ENCODE results near the gene LIMS1.
"Not testable (repeated sequence)": the region's sequence is repeated elsewhere in the genome, so short reads cannot be mapped to it uniquely, and the experiment has no call there.

LIMS1 gene

DNA sequence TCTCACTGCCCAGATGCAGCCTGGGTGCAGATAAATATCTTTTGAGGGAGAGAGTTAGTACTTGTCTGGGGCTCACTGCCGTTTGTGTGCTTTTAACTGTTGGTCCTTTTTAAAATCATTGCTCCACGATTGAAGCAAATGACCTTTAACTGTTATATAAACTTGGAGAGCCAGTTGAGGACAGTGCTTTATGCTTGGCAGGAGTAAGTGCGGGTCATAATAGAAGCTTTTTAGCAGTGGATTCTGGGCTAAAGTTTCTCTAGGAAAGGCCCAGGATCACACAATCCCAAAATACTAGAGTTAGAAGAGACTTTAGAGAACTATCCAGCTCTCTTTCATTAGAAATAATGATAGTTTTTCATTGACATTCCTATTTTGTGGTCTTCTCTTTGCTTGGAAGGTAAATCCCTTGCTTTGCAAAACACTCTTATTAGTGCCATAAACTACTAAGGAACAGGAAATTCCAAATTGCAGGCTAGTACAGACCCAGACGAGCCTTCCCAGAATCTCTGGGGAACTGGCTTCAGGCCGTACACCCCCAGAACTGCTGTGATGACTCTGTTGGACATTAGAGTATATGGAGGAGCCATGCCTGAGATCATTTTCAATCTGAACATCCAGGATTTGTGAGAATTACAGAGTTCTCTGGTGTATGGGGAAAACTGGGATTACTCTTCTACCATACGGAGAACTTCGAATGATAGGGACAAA is 19.1 kb downstream of the LIMS1 start:
- no peak for DNase-seq

DNA sequence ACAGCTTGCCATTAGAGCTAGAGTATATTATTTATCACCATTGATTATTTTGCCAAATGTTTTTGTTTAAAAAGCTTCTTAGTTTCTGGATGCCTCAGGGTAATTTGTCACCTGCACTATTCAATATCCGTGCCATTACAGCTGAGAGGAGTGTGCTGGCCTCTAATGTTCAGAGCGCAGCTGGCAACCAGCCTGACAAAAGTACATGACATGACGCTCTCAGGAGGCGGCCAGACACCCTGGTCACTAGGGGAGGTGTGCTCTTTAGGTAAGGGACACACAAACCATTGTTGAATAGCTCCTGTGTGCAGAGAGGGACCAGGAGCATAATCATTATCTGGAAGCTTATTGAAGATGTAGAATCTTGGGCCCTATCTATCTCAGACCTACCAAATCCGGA is 20.3 kb downstream of the LIMS1 start:
- no peak for DNase-seq

DNA sequence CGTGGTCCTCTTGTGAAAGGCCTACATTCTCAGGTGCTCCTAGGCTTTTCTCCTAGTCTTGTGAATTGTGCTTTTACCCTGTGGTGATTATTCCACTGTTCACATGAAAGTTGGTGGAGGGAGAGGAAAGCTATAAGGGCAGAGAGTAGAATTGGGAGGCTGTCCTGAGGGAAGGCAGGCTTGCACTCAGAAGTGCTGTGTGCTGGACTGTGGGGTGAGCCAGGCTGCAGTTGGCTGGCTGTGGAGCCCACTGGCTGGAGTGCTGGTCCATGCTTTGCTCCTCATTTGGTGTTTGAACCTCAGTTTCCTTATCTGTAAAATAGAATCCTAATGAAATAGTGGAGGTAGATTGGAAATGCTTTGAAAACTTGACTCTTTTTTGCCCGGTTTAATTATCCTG is 21.3 kb downstream of the LIMS1 start:
- no peak for DNase-seq

- DNase-seq = not testable (repeated sequence)
Measured at GRCh38 chr2:108556581-108556980, 22.3 kb downstream of the LIMS1 start.

DNA sequence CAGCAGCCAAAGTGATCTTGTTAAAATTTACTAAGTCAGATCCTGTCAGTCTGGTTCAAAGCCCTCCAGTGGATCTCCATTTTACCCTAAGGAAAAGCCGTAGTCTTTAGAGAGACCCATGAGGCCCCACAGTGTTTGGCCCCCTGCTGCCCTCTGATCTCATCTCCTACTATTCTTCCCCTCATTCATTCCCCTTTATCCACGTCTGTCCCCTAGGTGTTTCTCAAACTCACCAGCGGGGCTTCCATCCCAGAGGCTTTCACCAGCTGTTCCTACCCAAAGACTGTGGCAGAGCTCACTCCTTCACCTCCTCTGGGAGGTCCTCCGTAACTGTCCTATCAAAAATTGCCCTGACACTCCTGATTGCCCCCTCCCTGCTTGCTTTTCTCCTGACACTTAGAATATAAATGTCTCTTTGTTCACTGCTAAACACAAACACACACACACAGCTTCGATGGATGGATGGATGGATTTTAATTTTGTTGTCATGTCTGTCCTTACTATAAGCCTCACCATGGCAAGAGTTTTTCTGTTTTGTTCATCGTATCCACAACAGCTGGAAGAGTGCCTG is 26.1 kb downstream of the LIMS1 start:
- DNase-seq = no peak

DNA sequence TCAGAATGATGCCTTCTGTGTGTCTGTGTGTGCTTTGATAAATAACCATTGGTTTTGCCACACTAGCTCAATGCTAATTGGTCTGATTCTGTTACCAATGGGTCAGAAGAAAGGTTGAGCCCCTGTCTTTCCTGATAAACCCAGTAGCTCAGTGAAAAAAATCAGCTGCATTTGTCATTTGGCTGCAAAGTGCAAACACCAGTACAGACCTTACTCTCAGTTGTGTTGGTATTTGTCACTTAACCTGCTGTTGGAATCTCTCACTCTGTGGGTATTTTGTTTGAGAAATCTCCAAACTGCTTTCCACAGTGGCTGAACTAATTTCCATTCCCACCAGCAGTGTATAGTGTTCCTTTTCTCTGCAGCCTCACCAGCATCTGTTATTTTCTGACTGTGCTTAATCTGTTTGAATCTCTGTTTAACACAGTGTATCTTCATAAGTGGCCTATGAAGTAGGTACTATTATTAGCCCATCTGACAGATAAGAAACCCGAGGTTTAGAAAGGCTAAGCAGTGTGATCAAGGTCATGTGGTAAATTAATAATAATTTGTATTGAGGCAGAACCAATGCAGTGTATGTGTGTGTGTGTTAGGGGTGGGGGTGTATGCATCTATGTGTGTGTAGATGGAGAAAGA is 26.7 kb downstream of the LIMS1 start:
- DNase-seq = no peak

DNA sequence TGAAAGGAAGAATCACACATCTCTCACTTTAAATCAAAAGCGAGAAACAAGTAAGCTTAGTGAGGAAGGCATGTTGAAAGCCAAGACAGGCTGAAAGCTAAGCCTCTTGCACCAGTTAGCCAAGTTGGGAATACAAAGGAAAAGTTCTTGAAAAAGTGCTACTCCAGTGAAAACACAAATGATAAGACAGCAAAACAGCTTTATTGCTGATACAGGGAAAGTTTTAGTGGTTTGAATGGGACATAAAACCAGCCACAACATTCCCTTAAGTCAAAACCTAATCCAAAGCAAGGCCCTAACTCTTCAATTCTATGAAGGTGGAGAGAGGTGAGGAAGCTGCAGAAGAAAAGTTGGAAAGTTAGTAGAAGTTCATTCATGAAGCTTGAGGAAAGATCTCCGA is 28.0 kb downstream of the LIMS1 start:
- no peak for DNase-seq

DNA sequence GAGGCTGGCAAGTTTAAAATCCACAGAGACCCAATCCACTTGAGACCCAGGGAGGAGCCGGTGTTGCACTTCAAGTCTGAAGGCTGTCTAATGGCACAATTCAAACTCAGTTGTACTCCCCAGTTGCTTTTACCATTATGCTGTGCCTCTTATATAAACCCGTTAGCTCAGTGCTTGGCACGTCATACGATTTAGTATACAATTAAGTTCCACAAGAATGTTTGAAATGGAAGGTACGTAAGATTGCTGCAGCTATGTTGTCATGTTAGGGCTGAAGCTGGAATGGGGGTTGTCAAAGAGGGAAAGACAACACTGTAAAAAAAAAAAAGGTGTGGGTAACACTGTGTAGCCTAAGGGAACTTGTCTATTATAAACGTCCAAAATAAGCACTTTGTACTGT is 30.2 kb downstream of the LIMS1 start:
- DNase-seq = no peak

GRCh38 chr2:108565778-108566375 is 31.6 kb downstream of the LIMS1 start:
- DNase-seq = no peak

DNA sequence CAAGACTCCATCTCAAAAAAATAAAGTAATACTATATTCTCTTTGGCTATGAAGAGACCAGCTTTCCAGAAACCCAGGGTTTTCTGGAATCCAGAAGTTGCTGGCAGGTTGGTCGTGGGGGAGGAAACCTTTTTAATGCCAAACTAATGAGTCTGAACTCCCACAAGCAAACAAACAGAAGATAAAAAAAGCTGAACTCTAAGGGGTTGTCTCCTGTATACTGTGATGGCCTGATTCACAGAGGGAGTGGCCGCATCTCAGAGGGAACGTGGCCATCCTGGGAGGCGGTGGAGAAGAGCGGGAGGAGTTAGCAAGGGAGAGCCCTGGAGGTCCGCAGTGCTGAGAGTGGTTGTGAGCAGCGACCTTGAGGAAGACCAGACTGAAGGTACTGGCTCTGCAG is 36.1 kb downstream of the LIMS1 start:
- DNase-seq = no peak

DNA sequence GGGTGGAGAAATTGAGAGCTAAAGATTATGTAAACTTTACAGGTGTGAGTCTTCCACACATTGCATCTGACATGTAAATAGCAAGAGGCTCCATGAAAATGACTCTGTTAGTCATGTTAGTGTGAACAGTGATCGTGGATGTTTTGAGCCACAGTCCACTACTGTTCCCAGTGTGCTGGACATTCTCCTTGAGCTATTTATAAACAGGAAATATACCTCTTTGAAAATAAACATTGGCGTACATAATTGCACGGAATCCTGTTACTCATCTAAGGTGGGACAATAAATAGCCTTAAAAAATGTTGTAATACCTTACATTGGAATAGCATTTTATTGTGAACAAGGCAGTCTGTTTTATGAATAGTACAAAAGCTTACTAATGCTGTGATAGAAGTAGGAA is 37.0 kb downstream of the LIMS1 start:
- DNase-seq = no peak

GRCh38 chr2:108573061-108573460 is 38.8 kb downstream of the LIMS1 start:
- no peak for DNase-seq

GRCh38 chr2:108574332-108574731 is 40.1 kb downstream of the LIMS1 start:
- no peak for DNase-seq

DNA sequence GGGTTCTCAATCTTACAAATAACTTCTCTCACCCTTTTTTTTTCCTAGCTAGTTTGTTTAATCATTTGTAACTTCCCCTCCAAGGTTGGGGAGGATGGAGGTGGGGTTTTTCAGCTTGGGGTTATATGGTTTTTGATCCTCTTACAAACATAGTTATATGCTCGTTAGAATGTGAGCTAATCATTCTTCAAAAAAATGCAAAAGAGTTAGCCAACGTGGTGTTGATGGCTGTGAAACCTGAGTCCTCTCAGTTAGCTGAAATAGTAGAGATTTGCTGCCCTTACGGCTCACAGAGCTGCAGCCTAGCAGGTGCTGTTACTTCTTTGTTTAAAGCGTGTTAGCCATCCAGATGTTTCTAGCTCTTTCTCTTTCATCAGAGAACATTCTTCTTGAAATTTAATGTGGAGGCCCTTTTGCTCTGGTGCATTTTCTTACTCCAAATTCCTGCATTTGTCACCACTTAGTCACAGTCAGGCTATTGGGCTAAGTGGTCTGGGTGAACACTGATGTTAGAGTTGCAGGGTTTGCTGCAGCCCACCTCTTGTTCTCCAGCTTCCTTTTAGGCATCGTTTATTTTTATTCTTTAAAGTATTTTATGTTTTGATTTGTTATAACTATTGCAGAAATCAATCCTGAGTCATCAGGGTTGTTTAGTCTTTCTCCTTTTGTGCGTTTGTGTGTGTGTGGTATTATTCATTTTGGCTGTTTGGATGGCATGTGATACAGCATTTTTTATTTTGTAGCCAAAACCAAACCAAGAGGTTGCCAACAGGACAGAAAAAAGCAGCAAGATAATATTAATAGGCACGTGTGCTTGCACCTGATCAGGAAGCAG is 41.1 kb downstream of the LIMS1 start:
- no peak for DNase-seq

- DNase-seq = no peak
Measured at GRCh38 chr2:108577099-108577498, 42.8 kb downstream of the LIMS1 start.

DNA sequence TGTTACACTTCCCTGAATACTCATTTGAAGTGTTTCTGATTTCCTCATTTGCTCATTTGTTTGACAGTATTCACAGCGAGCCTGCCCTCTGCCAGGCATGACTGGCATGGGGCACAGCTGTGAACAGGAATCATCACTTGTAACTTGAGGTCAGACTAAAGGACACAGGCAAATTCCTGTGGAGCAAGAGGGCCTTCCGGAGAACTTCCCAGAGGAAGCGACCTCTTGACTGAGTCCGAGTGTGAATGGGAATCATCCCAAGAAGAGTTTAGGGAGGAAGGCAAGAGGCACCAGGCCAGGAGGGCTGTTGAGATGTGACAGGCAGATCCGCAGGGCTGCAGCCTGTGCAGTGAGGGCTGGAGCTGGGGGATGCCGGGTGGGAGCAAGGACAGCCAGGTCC is 45.4 kb downstream of the LIMS1 start:
- no peak for DNase-seq

GRCh38 chr2:108580050-108580449 is 45.8 kb downstream of the LIMS1 start:
- DNase-seq = no peak

GRCh38 chr2:108583903-108584520 is 49.7 kb downstream of the LIMS1 start:
- no peak for DNase-seq

GRCh38 chr2:108585436-108585835 is 51.2 kb downstream of the LIMS1 start:
- DNase-seq = no peak

DNA sequence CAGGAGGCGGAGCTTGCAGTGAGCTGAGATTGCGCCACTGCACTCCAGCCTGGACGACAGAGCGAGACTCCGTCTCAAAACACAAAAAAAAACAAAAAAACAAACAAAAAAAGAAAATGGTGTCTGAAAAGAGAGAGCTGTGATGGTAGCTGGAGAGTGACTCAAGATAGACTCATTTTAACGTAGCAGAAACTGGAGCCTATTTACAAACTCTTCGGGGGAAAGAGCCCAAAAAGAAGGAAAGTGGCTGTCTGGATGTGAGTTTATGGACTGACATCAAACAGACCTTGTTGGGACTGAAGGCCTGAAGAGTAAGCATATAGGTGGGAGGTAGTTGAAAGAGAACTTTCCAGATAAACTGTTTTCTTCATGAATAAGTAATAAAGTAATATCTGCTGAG is 51.8 kb downstream of the LIMS1 start:
- DNase-seq = no peak

GRCh38 chr2:108586631-108587030 is 52.4 kb downstream of the LIMS1 start:
- DNase-seq = no peak

DNA sequence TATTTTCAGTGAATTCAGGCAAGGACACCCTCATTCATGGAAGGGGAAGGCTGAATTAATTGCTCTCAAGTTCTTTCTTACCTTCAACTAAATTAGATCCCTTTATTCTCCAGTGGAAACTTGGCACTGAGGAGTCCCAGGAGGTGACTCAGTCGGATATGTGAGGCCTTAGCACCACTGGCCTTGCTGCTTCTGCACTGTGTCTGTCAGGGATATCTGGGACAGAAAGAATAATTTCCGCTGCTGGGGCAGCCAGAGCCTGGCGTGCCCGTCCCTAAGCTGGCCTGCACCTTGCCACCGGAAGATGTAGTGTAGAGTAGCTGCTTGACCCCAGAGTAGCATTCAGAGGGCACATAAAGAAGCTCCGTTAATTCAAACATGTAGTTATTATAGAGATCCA is 53.4 kb downstream of the LIMS1 start:
- no peak for DNase-seq

Measured in DMS 273 treated with DMSO at 0.1 percent for 48 hours (cell line).